ENCODE results near the gene CHI3L1.

GRCh38 chr1:203196371-203196770 is 9.9 kb upstream of the CHI3L1 start:
- TF ChIP-seq CTCF (IDR thresholded peaks at IDR 0.05) (no peak), POLR2AphosphoS5 (IDR thresholded peaks at IDR 0.05) (no peak)

Data from esophagus muscularis mucosa (tissue), 3 donors.